Measurements from ENCODE around the gene RS1.

GRCh38 chrX:18714910-18715309 lies 43.0 kb upstream of the RS1 start:
- TF ChIP-seq CTCF (conservative IDR thresholded peaks at IDR 0.05; ENCODE audit: low read length) (no peak), EZH2phosphoT487 (IDR thresholded peaks at IDR 0.05; ENCODE audit: borderline replicate concordance, low read depth, low read length) (no peak)
